Immature natural killer cell (primary cell): ENCODE measurements around the gene EYS. TPM values are rescaled to one million over a fixed set of nuclear protein-coding genes. Genes with fewer than 3 reads are reported as not detected.

Source experiments
- DNase-seq, 3 donors: peaks; one replicate each; pipeline ENCODE4 v3.0.0; 2022; ENCODE audit warnings: mixed read lengths in 1 of 3
- H3K27ac Mint-ChIP-seq, 6 donors: one replicate each; pipeline ENCODE4 v1.8.0; 2020; ENCODE audit warnings: mixed read lengths in 6 of 6, mild to moderate bottlenecking in 5 of 6, inconsistent platforms in 4 of 6, moderate library complexity in 3 of 6
- H3K27me3 Mint-ChIP-seq, 3 donors: one replicate each; pipeline ENCODE4 v1.8.0; 2020 to 2021; ENCODE audit warnings: low read depth in 3 of 3, mild to moderate bottlenecking in 3 of 3, mixed read lengths in 3 of 3, moderate library complexity in 3 of 3, inconsistent platforms in 1 of 3
- H3K36me3 Mint-ChIP-seq, 3 donors: one replicate each; pipeline ENCODE4 v1.8.0; 2020; ENCODE audit warnings: mixed read lengths in 3 of 3, inconsistent platforms in 2 of 3, mild to moderate bottlenecking in 2 of 3
- H3K4me1 Mint-ChIP-seq, 2 donors: one replicate each; pipeline ENCODE4 v1.8.0; 2020; ENCODE audit warnings: inconsistent platforms in 2 of 2, mild to moderate bottlenecking in 2 of 2, mixed read lengths in 2 of 2, moderate library complexity in 1 of 2
- H3K4me3 Mint-ChIP-seq, 5 donors: one replicate each; pipeline ENCODE4 v1.8.0; 2020; ENCODE audit warnings: mild to moderate bottlenecking in 5 of 5, mixed read lengths in 5 of 5, inconsistent platforms in 3 of 5, moderate library complexity in 3 of 5
- H3K9me3 Mint-ChIP-seq, 6 donors: one replicate each; pipeline ENCODE4 v1.8.0; 2020; ENCODE audit warnings: mild to moderate bottlenecking in 6 of 6, mixed read lengths in 6 of 6, inconsistent platforms in 4 of 6, moderate library complexity in 3 of 6
- polyA plus RNA-seq, 3 donors: library from polyadenylated mRNA; unstranded; fragments of 300-500 nt; fragmentation: Illumina TruSeq; gene quantifications; one replicate each; pipeline ENCODE4 v1.2.3, GENCODE V29; 2021

EYS gene
- polyA plus RNA-seq, 3 donors from 2014 or later = not detected

- Mint-ChIP-seq H3K36me3 (peaks cover 36 to 45% (median 41%) of the 10 kb centered on the region in 3 donors), H3K4me1 (peaks cover 0 to 2% of the 10 kb centered on the region in 2 donors), H3K9me3 (no peaks in the 10 kb centered on the region), H3K27ac (peak overlapping the region in 3 of 6 donors; percentile 7 to 66 (median 62)), H3K4me3 (no peak overlapping the region), H3K27me3 (peaks cover 0 to 3% (median 2%) of the 10 kb centered on the region in 3 donors)
- no peak for DNase-seq
Observed at GRCh38 chr6:63713332-63713731, 1993.7 kb downstream of the EYS start.

GRCh38 chr6:63709148-63709547, 1997.9 kb downstream of the EYS start:
- Mint-ChIP-seq H3K36me3 (peaks cover 41 to 59% (median 44%) of the 10 kb centered on the region in 3 donors), H3K27ac (peak overlapping the region in 1 of 6 donors; percentile 19), H3K4me1 (peaks cover 8 to 27% of the 10 kb centered on the region in 2 donors), H3K27me3 (peaks cover 0 to 3% (median 0%) of the 10 kb centered on the region in 3 donors), H3K9me3 (no peaks in the 10 kb centered on the region), H3K4me3 (no peak overlapping the region)
- DNase-seq = no peak

- no peak for DNase-seq
- peaks cover 42 to 61% (median 44%) of the 10 kb centered on the region in 3 donors for H3K36me3 Mint-ChIP-seq
- peaks cover 8 to 27% of the 10 kb centered on the region in 2 donors for H3K4me1 Mint-ChIP-seq
- H3K4me3 Mint-ChIP-seq = no peak overlapping the region
- H3K27me3 Mint-ChIP-seq = peaks cover 0 to 3% (median 0%) of the 10 kb centered on the region in 3 donors
- H3K9me3 Mint-ChIP-seq = no peaks in the 10 kb centered on the region
- H3K27ac Mint-ChIP-seq = no peak overlapping the region
Observed at GRCh38 chr6:63708631-63709030, 1998.4 kb downstream of the EYS start.

GRCh38 chr6:63706630-63707029, 2000.4 kb downstream of the EYS start:
- Mint-ChIP-seq H3K36me3 (peaks cover 28 to 54% (median 29%) of the 10 kb centered on the region in 3 donors), H3K9me3 (no peaks in the 10 kb centered on the region), H3K4me1 (peaks cover 7 to 27% of the 10 kb centered on the region in 2 donors), H3K27ac (no peak overlapping the region), H3K27me3 (no peaks in the 10 kb centered on the region), H3K4me3 (no peak overlapping the region)
- no peak for DNase-seq

- Mint-ChIP-seq H3K4me1 (peaks cover 7 to 27% of the 10 kb centered on the region in 2 donors), H3K9me3 (no peaks in the 10 kb centered on the region), H3K27me3 (no peaks in the 10 kb centered on the region), H3K36me3 (peaks cover 18 to 52% (median 24%) of the 10 kb centered on the region in 3 donors), H3K4me3 (no peak overlapping the region), H3K27ac (peak overlapping the region in 5 of 6 donors; percentile 0 to 71 (median 26))
- DNase-seq = no peak
Observed at GRCh38 chr6:63705707-63706106, 2001.3 kb downstream of the EYS start.

GRCh38 chr6:63690221-63690620, 2016.8 kb downstream of the EYS start:
- H3K27me3 Mint-ChIP-seq = peaks cover 0 to 1% (median 0%) of the 10 kb centered on the region in 3 donors
- peaks cover 0 to 13% (median 4%) of the 10 kb centered on the region in 3 donors for H3K36me3 Mint-ChIP-seq
- DNase-seq = no peak
- no peak overlapping the region for H3K4me3 Mint-ChIP-seq
- H3K9me3 Mint-ChIP-seq = no peaks in the 10 kb centered on the region
- H3K4me1 Mint-ChIP-seq = peaks cover 30 to 62% of the 10 kb centered on the region in 2 donors
- H3K27ac Mint-ChIP-seq = no peak overlapping the region

GRCh38 chr6:63689421-63689820, 2017.6 kb downstream of the EYS start:
- H3K27ac Mint-ChIP-seq = peak overlapping the region in 3 of 6 donors; percentile 3 to 14 (median 13)
- H3K9me3 Mint-ChIP-seq = no peaks in the 10 kb centered on the region
- no peak overlapping the region for H3K4me3 Mint-ChIP-seq
- peaks cover 0 to 1% (median 0%) of the 10 kb centered on the region in 3 donors for H3K27me3 Mint-ChIP-seq
- peaks cover 4 to 11% (median 5%) of the 10 kb centered on the region in 3 donors for H3K36me3 Mint-ChIP-seq
- H3K4me1 Mint-ChIP-seq = peaks cover 34 to 62% of the 10 kb centered on the region in 2 donors
- no peak for DNase-seq

- peaks cover 0 to 1% (median 0%) of the 10 kb centered on the region in 3 donors for H3K27me3 Mint-ChIP-seq
- no peaks in the 10 kb centered on the region for H3K9me3 Mint-ChIP-seq
- DNase-seq = no peak
- peak overlapping the region; percentile 19 to 60 (median 27) for H3K4me3 Mint-ChIP-seq
- peaks cover 54 to 79% of the 10 kb centered on the region in 2 donors for H3K4me1 Mint-ChIP-seq
- peak overlapping the region; percentile 39 to 85 (median 74) for H3K27ac Mint-ChIP-seq
- H3K36me3 Mint-ChIP-seq = peaks cover 15 to 18% (median 16%) of the 10 kb centered on the region in 3 donors
Observed at GRCh38 chr6:63685446-63686379, 2021.3 kb downstream of the EYS start.

GRCh38 chr6:63683071-63683603, 2023.9 kb downstream of the EYS start:
- Mint-ChIP-seq H3K9me3 (no peaks in the 10 kb centered on the region), H3K27ac (peak overlapping the region in 2 of 6 donors; percentile 22 to 25), H3K4me1 (peaks cover 57 to 81% of the 10 kb centered on the region in 2 donors), H3K4me3 (no peak overlapping the region), H3K36me3 (peaks cover 16 to 25% (median 19%) of the 10 kb centered on the region in 3 donors), H3K27me3 (peaks cover 0 to 1% (median 0%) of the 10 kb centered on the region in 3 donors)
- DNase-seq = no peak

GRCh38 chr6:63677282-63677681, 2029.7 kb downstream of the EYS start:
- H3K4me1 Mint-ChIP-seq = peaks cover 34 to 55% of the 10 kb centered on the region in 2 donors
- no peaks in the 10 kb centered on the region for H3K27me3 Mint-ChIP-seq
- H3K4me3 Mint-ChIP-seq = no peak overlapping the region
- no peaks in the 10 kb centered on the region for H3K9me3 Mint-ChIP-seq
- H3K27ac Mint-ChIP-seq = no peak overlapping the region
- DNase-seq = no peak
- H3K36me3 Mint-ChIP-seq = peaks cover 5 to 15% (median 6%) of the 10 kb centered on the region in 3 donors

GRCh38 chr6:63676412-63677114, 2030.5 kb downstream of the EYS start:
- Mint-ChIP-seq H3K9me3 (no peaks in the 10 kb centered on the region), H3K27me3 (no peaks in the 10 kb centered on the region), H3K27ac (no peak overlapping the region), H3K4me3 (no peak overlapping the region), H3K36me3 (peaks cover 5 to 14% (median 6%) of the 10 kb centered on the region in 3 donors), H3K4me1 (peaks cover 32 to 51% of the 10 kb centered on the region in 2 donors)
- DNase-seq = no peak

- Mint-ChIP-seq H3K4me3 (no peak overlapping the region), H3K27me3 (no peaks in the 10 kb centered on the region), H3K36me3 (peaks cover 0 to 2% (median 0%) of the 10 kb centered on the region in 3 donors), H3K27ac (peak overlapping the region in 1 of 6 donors; percentile 35), H3K4me1 (peaks cover 27 to 51% of the 10 kb centered on the region in 2 donors), H3K9me3 (no peaks in the 10 kb centered on the region)
- DNase-seq = no peak
Observed at GRCh38 chr6:63675138-63675537, 2031.9 kb downstream of the EYS start.

- Mint-ChIP-seq H3K4me1 (peaks cover 29 to 51% of the 10 kb centered on the region in 2 donors), H3K4me3 (no peak overlapping the region), H3K9me3 (no peaks in the 10 kb centered on the region), H3K36me3 (no peaks in the 10 kb centered on the region), H3K27ac (peak overlapping the region in 1 of 6 donors; percentile 35), H3K27me3 (no peaks in the 10 kb centered on the region)
- DNase-seq = no peak
Observed at GRCh38 chr6:63674635-63675034, 2032.4 kb downstream of the EYS start.
